Endothelial cell of umbilical vein (primary cell): Measurements from ENCODE around the gene ARID1B. TPM values are rescaled to one million over a fixed set of nuclear protein-coding genes. Genes with fewer than 3 reads are reported as not detected.

Source experiments
- BruUV-seq: library from RNA; stranded (reverse); fragments of 400-500 nt; replicated peaks from 2 replicates; lab custom pipeline; 2021; lab: Mats Ljungman, UMichigan
- CTCF ChIA-PET: fragments of 300-600, 350-600 bp; sonication (Branson Sonifier 250); formaldehyde crosslinking; loops from one replicate; lab custom pipeline; 2021; ENCODE audit warnings: antibody characterized with exemption, inconsistent platforms; lab: Charles Lee
- POLR2A ChIA-PET: fragments of 300-600, 350-600 bp; sonication (Branson Sonifier 250); formaldehyde crosslinking; loops from one replicate; lab custom pipeline; 2021; ENCODE audit warnings: antibody characterized with exemption, inconsistent platforms; lab: Charles Lee
- DNase-seq: peaks from one replicate; pipeline ENCODE4 v3.0.0-alpha.2; 2011; ENCODE audit warnings: low read depth, low spot score
- FAIRE-seq: peaks from 2 replicates; lab custom pipeline; 2011; peaks lifted over from hg19 to GRCh38; lab: Jason Lieb, UNC
- H2AFZ ChIP-seq: 2 replicates; pipeline ENCODE4 v1.6.0; 2012; ENCODE audit warnings: low read depth, low read length, control low read depth, inconsistent platforms
- H3K27ac ChIP-seq: 2 replicates; pipeline ENCODE4 v1.5.1; 2011; ENCODE audit warnings: low read depth, mild to moderate bottlenecking, control low read depth, low read length, moderate library complexity; ENCODE audit not compliant: insufficient read depth
- H3K27me3 ChIP-seq, 2 experiments: 2 replicates each; pipeline versions ENCODE4 v1.6.0 to v1.6.1; 2011; ENCODE audit warnings: low read length in 2 of 2, mixed read lengths in 1 of 2; ENCODE audit not compliant: control insufficient read depth in 2 of 2, insufficient read depth in 2 of 2
- H3K36me3 ChIP-seq, 2 experiments: 2 replicates in 1 of 2; 3 replicates in 1 of 2; pipeline ENCODE4 v1.5.1; 2011; ENCODE audit warnings: low read length in 2 of 2, mild to moderate bottlenecking in 1 of 2, moderate library complexity in 1 of 2; ENCODE audit not compliant: control insufficient read depth in 2 of 2, insufficient read depth in 2 of 2; ENCODE audit errors: extremely low read depth in 1 of 2
- H3K4me1 ChIP-seq: 3 replicates; pipeline ENCODE4 v1.5.1; 2011; ENCODE audit warnings: mild to moderate bottlenecking, low read length; ENCODE audit not compliant: control insufficient read depth, insufficient read depth; ENCODE audit errors: extremely low read depth
- H3K4me2 ChIP-seq: 2 replicates; pipeline ENCODE4 v1.6.1; 2011; ENCODE audit warnings: low read length, control low read depth, mixed read lengths; ENCODE audit not compliant: insufficient read depth
- H3K4me3 ChIP-seq, 3 experiments: fragments of 200-600 bp in 1 of 3; sonication (generic), shearing (Covaris generic) in 1 of 3; replicated peaks in 1 of 3; 2 replicates each; pipeline ENCODE4 v1.5.1; 2011 to 2016; ENCODE audit warnings: control low read depth in 3 of 3, low read length in 3 of 3, mild to moderate bottlenecking in 2 of 3, inconsistent platforms in 1 of 3, low read depth in 1 of 3, moderate library complexity in 1 of 3; ENCODE audit not compliant: insufficient read depth in 1 of 3
- H3K79me2 ChIP-seq: 2 replicates; pipeline ENCODE4 v1.6.0; 2012; ENCODE audit warnings: low read length, inconsistent platforms; ENCODE audit not compliant: control insufficient read depth, insufficient read depth
- H3K9ac ChIP-seq: replicated peaks from 2 replicates; pipeline ENCODE3; 2011; ENCODE audit warnings: low read length, control low read depth; ENCODE audit not compliant: insufficient read depth; ENCODE audit errors: extremely low read depth
- H3K9me1 ChIP-seq: replicated peaks from 3 replicates; pipeline ENCODE4 v1.6.0; 2011; ENCODE audit warnings: mild to moderate bottlenecking, low read length; ENCODE audit not compliant: control insufficient read depth, insufficient read depth; ENCODE audit errors: extremely low read depth
- H3K9me3 ChIP-seq: replicated peaks from 2 replicates; pipeline ENCODE4 v1.5.1; 2012; ENCODE audit warnings: low read length, inconsistent platforms; ENCODE audit not compliant: control insufficient read depth, insufficient read depth
- H4K20me1 ChIP-seq: replicated peaks from 2 replicates; pipeline ENCODE3; 2011; ENCODE audit warnings: mild to moderate bottlenecking, low read length; ENCODE audit not compliant: control insufficient read depth, insufficient read depth; ENCODE audit errors: extremely low read depth
- CTCF ChIP-seq, 2 donors: IDR thresholded peaks; 1 replicate in 1 of 2; 2 replicates in 1 of 2; pipeline ENCODE4 v1.5.1; 2011; ENCODE audit warnings: low read length in 2 of 2, mild to moderate bottlenecking in 2 of 2, moderate library complexity in 2 of 2, control low read depth in 1 of 2, inconsistent platforms in 1 of 2, low read depth in 1 of 2; ENCODE audit not compliant: insufficient read depth in 1 of 2; ENCODE audit errors: extremely low read depth in 1 of 2
- EZH2 ChIP-seq: IDR thresholded peaks from 2 replicates; pipeline ENCODE4 v1.6.1; 2012; ENCODE audit warnings: borderline replicate concordance, low read depth, mild to moderate bottlenecking, moderate library complexity, low read length, inconsistent platforms; ENCODE audit not compliant: severe bottlenecking
- FOS ChIP-seq: IDR thresholded peaks from 2 replicates; pipeline ENCODE4 v1.6.1; 2011; ENCODE audit warnings: mild to moderate bottlenecking, low read length, moderate library complexity, borderline replicate concordance; ENCODE audit not compliant: insufficient read depth
- GATA2 ChIP-seq: IDR thresholded peaks from 2 replicates; pipeline ENCODE4 v1.7.0; 2011; ENCODE audit warnings: low read depth, mild to moderate bottlenecking, moderate library complexity, mixed read lengths, low read length; ENCODE audit not compliant: insufficient read length, insufficient read depth
- JUN ChIP-seq: IDR thresholded peaks from 2 replicates; pipeline ENCODE4 v1.6.1; 2011; ENCODE audit warnings: borderline replicate concordance, low read depth; ENCODE audit not compliant: insufficient read length, insufficient read depth
- MAX ChIP-seq: IDR thresholded peaks from 2 replicates; pipeline ENCODE4 v1.6.1; 2011; ENCODE audit not compliant: insufficient read depth, insufficient read length
- MYC ChIP-seq: IDR thresholded peaks from one replicate; pipeline ENCODE4 v1.6.1; 2011; ENCODE audit warnings: mild to moderate bottlenecking, low read depth, low read length
- POLR2A ChIP-seq: IDR thresholded peaks from 2 replicates; pipeline ENCODE4 v1.6.1; 2012; ENCODE audit warnings: low read depth, mild to moderate bottlenecking, control low read depth, low read length
- POLR2AphosphoS5 ChIP-seq: IDR thresholded peaks from 2 replicates; pipeline ENCODE4 v1.6.1; 2012; ENCODE audit warnings: low read depth, mild to moderate bottlenecking, control low read depth, low read length, moderate library complexity; ENCODE audit not compliant: insufficient read depth
- dilution Hi-C: fragments of 300-500 bp; cut with MboI; formaldehyde crosslinking; loops from one replicate; pipeline ENCODE4 v1.15.0; 2019; ENCODE audit warnings: low sequenced_read_pairs; ENCODE audit not compliant: extremely low pct_ligation_motif_present
- intact Hi-C: fragments of 100-400 bp; cut with micrococcal nuclease; formaldehyde crosslinking; loops from one replicate; pipeline ENCODE4 v1.10.0; 2022
- polyA plus RNA-seq, 4 experiments: library from polyadenylated mRNA; depleted of rRNA in 3 of 4; stranded (reverse) in 3 of 4; unstranded in 1 of 4; fragments of >200 nt; gene quantifications; 2 replicates each; pipeline versions ENCODE4 v1.2.1 to v1.2.3, GENCODE V29; 2011 to 2012; ENCODE audit warnings: missing spikeins in 1 of 4
- total RNA-seq: library from RNA; stranded (reverse); gene quantifications from 2 replicates; pipeline ENCODE4 v1.2.3, GENCODE V29; 2021

ARID1B gene
- total and polyA plus RNA-seq, 2 donors (not counting 3 experiments of a cell fraction or from before 2014, with no cell fraction given) = 21.8 to 89.5 TPM

- POLR2A ChIA-PET = no interaction called here
- no peaks in the 10 kb centered on the region for H4K20me1 ChIP-seq
- TF ChIP-seq EZH2 (no peak), POLR2AphosphoS5 (no peak), JUN (no peak), POLR2A (no peak), CTCF (IDR thresholded peaks at IDR 0.05; ENCODE audit: extremely low read depth in 1 of 2, insufficient read depth in 1 of 2, low read depth in 1 of 2, low read length in 2 of 2) (no peak), GATA2 (no peak), MYC (no peak), MAX (no peak), FOS (no peak)
- peaks cover 57% of the 10 kb centered on the region for H3K79me2 ChIP-seq
- no peaks in the 10 kb centered on the region for H3K9me1 ChIP-seq
- no peak overlapping the region for H3K27ac ChIP-seq
- dilution Hi-C loops (no loop called here), intact Hi-C loops (loop anchor here (5.0 kb wide), 1 partner anchor 72 kb away; no protein-coding TSS in a partner anchor)
- DNase-seq (no peak), FAIRE-seq (no peak)
- no TSS peak for BruUV-seq
- H3K9me3 ChIP-seq = no peaks in the 10 kb centered on the region
- no peak overlapping the region for H3K4me2 ChIP-seq
- no peaks in the 10 kb centered on the region for H3K36me3 ChIP-seq
- no peak overlapping the region for H3K4me3 ChIP-seq
- H3K4me1 ChIP-seq = peaks cover 34% of the 10 kb centered on the region
- H3K9ac ChIP-seq = no peak overlapping the region
- H2AFZ ChIP-seq = no peak overlapping the region
- CTCF ChIA-PET = interaction anchor here (1.0 kb wide), 1 partner anchor 11 kb away, joined by 3 read pairs; no protein-coding TSS in a partner anchor
- H3K27me3 ChIP-seq = no peaks in the 10 kb centered on the region
These were observed 172.9 kb downstream of the ARID1B start for GRCh38 chr6:156950084-156950483.
